GM20431 (cell line): ENCODE results near the gene TMEM41B.

Experiments used
- in situ Hi-C: fragments of 300-500 bp; cut with MseI, MboI; formaldehyde crosslinking; loops from one replicate; pipeline ENCODE4 v1.15.0; 2020; ENCODE audit warnings: low sequenced_read_pairs; ENCODE audit not compliant: unreplicated experiment

Gene TMEM41B

GRCh38 chr11:9313648-9314290 is 624 bp downstream of the TMEM41B start:
- in situ Hi-C loops, result no loop called here

- in situ Hi-C loops, result no loop called here
Measured at GRCh38 chr11:9310485-9311090, 3.8 kb downstream of the TMEM41B start.

- in situ Hi-C loops, result no loop called here
Measured at GRCh38 chr11:9304178-9304577, 10.2 kb downstream of the TMEM41B start.

- in situ Hi-C loops, result no loop called here
Measured at GRCh38 chr11:9302448-9302847, 11.9 kb downstream of the TMEM41B start.

- in situ Hi-C loops, result no loop called here
Measured at GRCh38 chr11:9301720-9302119, 12.7 kb downstream of the TMEM41B start.

DNA sequence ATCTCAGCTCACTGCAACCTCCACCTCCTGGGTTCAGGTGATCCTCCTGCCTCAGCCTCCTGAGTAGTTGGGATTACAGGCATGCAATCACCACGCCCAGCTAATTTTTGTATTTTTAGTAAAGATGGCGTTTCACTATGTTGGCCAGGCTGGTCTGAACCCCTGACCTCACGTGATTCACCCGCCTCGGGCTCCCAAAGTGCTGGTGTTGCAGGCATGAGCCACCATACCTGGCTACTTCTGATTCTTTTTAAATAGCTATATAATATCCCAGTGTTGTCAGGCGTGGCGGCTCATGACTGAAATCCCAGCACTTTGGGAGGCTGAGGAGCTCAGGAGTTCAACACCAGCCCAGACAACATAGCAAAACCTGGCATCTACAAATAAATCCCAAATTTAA is 20.7 kb downstream of the TMEM41B start:
- in situ Hi-C loops, result no loop called here

- in situ Hi-C loops, result no loop called here
Measured at GRCh38 chr11:9285850-9286587, 28.4 kb downstream of the TMEM41B start.

GRCh38 chr11:9280655-9281301 is 33.6 kb downstream of the TMEM41B start:
- in situ Hi-C loops, result no loop called here

DNA sequence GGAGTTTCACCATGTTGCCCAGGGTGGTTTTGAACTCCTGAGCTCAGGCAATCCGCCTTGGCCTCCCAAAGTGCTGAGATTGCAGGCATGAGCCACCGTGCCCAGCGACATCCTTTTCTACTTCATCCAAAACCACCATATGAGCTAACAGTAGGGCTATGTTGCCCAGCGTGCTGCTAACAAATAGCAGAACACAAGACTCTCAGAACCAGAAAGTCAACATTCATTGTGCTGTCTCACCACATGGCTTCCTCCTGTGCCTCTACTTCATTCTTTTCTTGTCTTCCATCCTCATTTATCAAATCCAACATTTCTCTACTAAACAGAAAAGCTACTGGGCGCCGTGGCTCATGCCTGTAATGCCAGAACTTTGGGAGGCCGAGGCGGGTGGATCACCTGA is 37.2 kb downstream of the TMEM41B start:
- in situ Hi-C loops, result no loop called here

DNA sequence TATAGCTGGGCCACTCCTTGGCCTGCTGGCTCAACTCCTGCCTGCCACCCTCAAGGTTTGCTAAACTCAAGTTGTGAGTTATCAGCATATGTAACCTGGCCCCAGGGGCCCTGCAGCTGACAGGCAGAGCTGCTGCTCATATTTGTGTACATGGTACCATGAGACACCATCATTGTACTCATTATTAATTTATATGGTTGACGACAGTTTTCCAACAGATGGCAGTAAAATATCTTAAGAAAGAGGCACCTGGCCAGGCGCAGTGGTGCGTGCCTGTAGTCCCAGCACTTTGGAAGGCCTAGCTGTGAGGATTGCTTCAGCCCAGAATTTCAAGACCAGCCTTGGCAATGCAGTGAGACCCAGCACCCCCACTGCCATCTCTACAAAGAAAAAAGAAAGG is 37.8 kb downstream of the TMEM41B start:
- in situ Hi-C loops, result no loop called here

DNA sequence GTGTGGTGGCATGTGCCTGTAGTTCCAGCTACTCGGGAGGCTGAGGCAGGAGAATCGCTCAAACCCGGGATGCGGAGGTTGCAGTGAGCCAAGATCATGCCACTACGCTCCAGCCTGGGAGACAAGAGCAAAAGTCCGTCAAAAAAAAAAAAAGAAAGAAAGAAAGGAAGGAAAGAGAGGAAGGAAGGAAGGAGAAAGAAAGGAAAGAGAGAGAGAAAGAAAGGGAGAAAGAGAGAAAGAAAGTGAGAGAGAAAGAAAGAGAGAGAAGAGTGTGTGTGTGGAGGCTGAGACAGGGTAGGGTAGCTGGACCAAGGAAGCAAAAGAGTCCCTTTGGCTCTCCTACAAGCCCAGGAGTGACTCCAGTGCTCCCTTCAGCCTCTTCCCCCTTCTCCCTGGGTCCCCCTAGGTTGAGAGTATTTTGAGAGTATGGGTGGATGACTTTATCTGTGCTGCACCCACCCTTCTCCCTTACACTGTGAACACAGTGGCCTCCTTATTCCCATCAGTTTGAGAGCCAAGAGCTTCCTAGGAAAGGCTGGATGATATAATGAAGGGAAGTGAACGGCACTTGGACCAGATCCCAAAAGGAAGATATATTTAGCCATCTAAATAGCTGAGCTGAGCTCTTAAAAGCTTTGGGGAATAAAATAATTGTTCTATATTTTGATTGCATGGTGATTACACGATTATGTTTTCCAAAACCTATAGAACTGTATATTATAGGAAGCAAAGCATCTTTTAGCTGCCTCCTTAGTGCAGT is 39.7 kb downstream of the TMEM41B start:
- in situ Hi-C loops, result no loop called here

DNA sequence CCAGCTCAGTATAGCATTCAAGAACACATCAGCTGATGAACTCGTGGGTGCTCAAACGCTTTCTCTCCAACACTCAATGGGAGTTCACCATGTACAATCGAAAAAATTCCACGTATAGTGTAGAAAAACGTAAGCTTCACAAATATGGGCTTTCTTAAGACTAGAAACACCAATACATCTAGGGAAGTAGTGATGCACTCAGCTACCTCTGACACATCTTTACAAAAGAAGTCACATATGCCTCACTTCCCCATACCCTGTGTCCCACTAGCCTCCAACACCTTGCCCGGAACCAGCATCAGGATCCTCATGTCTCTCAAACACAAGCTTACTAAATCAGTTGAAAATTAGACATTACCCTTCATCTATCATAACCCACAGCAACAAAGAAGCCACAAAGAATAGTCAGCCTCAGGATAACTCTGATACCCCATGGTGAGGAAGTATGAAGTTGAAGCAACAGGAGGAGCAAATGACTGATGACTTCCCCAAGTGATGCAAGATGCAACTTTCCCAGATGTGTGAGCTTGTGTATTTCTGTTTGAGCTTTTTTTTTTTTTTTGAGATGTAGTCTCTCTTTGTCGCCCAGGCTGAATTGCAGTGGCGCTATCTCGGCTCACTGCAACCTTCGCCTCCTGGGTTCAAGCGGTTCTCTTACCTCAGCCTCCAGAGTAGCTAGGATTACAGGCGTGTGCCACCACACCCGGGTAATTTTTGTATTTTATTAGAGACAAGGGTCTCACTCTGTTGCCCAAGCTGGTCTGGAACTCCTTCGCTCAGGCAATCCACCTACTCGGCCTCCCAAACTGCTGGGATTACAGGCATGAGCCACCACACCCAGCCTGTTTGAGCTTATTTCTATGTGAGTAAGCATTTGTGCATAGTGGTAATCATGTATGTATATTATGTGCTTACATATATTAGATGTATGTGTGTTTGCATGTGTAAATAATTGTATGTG is 40.7 kb downstream of the TMEM41B start:
- in situ Hi-C loops, result no loop called here

DNA sequence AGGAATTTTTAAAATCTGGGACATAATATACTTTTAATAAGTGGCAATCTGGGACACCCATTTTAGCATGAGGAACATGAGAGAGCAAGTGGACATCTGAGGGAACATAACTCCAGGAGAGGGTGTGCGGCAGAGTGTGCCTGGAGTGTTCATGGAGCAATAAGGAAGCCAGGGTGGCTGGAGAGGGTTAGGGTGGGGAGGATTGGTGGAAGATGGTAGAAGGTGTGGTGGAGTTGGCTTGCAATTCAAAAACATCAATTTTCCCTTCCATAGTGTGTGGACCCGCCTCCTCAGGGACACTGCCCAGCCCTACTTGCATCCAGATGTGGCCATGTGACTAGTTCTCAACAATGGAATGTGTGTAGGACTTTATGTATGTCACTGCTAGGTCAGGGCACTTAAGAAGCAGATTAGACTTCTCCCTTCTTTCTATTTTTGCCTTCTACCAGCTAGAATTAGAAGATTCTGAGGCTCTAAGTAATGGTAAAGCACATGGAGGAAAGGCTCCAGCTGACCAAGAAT is 44.8 kb downstream of the TMEM41B start:
- in situ Hi-C loops, result no loop called here

GRCh38 chr11:9267680-9268079 is 46.7 kb downstream of the TMEM41B start:
- in situ Hi-C loops, result no loop called here

- in situ Hi-C loops, result no loop called here
Measured at GRCh38 chr11:9266926-9267325, 47.5 kb downstream of the TMEM41B start.

DNA sequence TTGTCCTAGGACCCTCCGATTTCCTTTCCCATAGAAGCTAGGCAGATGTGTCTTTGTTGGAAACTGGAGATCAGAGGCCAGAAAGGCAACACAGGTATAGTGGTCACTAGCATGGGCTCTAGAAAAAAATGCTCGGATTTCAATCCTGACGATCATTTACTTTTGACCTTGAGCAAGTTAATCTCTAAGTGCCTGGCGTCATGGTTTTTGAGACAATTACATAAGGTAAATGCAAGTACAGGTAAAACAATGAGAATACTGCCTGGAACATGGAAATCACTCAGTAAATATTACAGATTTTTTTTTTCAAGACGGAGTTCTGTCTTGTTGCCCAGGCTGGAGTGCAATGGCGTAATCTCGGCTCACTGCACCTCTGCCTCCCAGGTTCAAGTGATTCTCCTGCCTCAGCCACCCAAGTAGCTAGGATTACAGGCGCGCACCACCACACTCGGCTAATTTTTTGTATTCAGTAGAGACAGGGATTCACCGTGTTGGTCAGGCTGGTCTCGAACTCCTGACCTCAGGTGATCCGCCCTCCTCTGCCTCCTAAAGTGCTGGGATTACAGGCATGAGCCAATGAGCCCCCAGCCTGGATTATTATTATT is 48.2 kb downstream of the TMEM41B start:
- in situ Hi-C loops, result no loop called here

DNA sequence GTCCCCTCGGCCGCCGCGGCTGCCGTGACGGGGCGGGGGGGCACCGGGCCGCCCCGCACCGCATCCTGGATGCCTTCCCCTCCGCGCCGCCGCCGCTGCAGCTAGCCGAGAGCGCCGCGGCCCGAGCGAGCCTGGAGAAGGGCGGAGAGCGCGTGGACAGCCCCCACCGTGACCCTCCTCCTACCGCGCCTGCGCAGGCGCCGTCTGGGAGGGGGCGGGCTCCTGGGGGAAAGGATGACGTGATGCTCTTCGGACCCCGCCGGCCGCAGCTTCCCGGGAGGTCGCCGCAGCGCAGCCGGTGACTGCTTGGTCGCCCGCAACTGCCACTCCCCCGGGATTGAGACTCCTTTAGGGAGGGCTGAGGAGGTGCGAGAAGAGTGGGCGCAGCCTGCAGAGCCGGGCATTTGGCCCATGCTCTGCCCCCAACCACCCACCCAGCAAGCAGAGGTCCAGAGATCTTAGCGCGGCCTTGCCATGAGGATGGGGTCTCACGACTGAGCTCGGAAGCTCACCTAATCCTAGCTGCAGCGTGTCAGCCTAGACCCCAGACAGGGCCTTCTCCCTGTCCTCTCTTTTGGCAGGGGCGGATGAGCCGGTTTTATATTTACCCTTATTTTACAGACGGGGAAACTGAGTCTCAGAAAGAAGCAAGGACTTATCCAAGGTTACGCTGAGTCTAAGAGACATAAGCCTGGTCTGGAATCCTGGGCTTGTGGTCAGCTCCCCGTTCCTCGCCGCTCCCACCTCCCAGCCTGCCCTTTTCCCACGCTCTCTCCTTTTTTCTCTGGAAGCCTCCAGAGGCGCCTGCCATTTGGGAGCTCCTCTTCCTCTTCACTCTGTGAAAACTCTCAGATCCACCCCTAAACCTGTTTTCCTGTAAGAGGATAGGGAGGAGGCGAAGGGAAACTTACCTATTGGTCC is 48.9 kb downstream of the TMEM41B start, which contains the start of gene DENND5A:
Gene DENND5A (minus strand): TSS at position 140 of the 921 bp plus-strand sequence. CDS start 281 bp downstream, outside the sequence.
- in situ Hi-C loops, result no loop called here
